Measurements from ENCODE around the gene PSMD9.
"Not testable (repeated sequence)": the region's sequence is repeated elsewhere in the genome, so short reads cannot be mapped to it uniquely, and the experiment has no call there.

The PSMD9 gene, protein sequence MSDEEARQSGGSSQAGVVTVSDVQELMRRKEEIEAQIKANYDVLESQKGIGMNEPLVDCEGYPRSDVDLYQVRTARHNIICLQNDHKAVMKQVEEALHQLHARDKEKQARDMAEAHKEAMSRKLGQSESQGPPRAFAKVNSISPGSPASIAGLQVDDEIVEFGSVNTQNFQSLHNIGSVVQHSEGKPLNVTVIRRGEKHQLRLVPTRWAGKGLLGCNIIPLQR

GRCh38 chr12:121888478-121889273, at the start of gene PSMD9:
TSS of gene PSMD9 (plus strand) at chr12:121888790. CDS start at chr12:121888857, 67 bp downstream.
- DNase-seq: peak; percentile 99

- peak; percentile 100 for DNase-seq
These were observed 49.2 kb upstream of the PSMD9 start for GRCh38 chr12:121839106-121839992.

- DNase-seq: no peak
These were observed 48.4 kb upstream of the PSMD9 start for GRCh38 chr12:121839993-121840761.

DNA sequence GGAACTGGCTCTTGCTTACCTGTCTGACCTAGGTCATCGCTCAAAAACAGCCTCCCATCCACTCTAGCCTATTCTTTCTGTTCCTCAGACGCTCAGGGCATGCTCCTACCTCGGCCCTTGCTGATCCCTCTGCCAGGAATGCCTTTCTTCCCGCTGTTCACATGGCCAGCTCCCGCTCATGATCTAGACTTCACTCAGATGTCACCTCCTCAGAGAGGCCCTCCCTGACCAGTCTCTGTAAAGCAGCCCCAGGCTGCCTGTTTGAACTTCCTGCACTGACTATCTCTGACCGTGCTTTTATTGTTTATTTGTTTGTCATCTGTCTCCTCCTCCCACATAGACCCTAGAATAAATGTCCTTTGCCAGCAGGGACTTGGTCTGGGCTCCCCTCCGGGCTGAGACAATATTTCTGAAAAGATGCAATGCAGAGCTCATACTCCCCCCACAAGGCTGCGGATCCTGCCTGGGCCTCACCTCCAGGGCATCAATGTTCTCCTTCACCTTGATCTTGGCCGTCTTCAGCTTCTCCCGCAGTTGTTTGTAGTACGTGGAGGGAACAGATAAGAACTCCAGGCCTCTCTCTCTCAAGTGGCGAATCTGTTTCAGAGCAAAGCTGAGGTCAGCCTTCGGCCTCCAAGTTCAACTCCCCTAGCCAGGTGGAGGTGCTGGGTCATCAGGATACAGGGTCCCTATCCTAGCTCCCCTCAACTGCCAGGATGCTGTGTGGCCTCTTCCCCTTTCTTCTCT, 45.2 kb upstream of the PSMD9 start:
- DNase-seq: no peak

DNA sequence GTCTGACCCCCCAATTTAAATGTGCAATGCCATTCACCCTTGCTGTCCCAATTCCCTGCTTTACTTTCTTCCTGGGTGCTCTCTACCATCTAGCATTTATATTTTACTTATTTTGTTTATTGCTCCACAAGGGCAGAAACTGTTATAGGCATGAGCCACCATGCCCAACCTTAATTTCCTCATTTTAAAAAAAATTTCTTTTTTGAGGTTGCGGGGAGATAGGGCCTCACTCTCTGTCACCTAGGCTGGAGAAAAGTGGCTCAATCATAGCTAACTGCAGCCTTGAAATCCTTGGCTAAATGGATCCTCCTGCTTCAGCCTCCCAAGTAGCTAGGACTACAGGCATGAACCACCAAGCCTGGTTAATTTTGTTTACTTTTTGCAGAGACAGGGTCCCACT, 42.9 kb upstream of the PSMD9 start:
- no peak for DNase-seq

- no peak for DNase-seq
These were observed 39.4 kb upstream of the PSMD9 start for GRCh38 chr12:121849211-121849610.

- DNase-seq: no peak
These were observed 38.9 kb upstream of the PSMD9 start for GRCh38 chr12:121849665-121850064.

DNA sequence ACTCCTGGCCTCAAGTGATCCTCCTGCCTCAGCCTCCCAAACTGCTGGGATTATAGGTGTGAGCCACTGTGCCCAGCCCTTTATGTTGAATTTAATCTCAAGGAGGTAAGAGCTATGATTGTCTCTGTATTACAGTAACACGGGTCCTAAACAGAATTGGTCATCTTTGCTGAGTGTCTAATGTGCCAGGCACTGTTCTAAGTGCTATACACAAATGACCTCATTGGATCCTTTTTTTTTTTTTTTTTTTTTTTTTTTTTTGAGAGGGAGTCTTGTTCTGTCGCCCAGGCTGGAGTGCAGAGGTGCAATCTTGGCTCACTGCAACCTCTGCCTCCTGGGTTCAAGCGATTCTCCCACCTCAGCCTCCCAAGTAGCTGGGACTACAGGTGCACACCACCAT, 36.2 kb upstream of the PSMD9 start:
- not testable (repeated sequence) for DNase-seq

DNA sequence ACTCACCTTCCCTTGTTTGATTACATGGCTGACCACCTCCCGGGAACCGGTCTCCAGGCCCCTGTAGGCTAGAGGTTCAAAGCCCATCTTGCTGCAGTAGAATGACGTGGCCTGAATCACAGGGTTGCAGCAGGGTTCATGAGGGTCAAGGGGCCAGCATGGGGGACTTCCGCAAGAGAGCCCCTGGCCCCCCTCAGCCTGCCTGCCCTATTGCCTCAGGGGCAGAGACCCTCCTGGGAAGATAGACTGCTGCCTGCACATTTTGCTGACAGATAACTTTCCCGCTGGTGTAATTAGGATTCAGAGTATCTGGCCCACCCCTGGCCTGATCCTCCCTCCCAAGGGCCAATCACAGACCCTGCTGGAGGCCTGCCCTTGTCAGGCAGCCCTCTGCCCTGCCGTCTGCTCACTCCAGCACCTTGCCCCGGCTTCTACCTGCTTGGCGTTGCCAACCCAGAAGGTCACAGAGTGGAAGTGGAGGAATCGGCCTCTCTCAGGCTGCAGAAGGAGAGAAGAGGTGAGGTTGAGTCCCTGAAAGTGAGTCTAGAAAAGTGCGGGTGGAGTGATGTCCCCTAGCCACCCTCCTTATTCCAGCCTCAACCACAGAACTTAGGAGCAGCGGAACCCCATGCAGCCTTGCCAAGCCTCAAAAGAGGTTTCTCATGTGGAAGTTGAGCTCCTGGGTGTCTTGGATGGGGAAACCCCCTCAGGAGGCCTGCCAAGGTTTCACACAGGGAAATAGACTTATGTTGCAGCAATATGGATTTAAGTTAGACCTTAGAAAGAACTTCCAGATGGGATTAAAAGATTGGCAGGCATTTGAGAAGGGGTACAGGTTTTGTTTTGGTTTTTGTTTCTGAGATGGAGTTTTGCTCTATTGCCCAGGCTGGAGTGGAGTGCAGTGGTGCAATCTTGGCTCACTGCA, 31.0 kb upstream of the PSMD9 start:
- no peak for DNase-seq

DNA sequence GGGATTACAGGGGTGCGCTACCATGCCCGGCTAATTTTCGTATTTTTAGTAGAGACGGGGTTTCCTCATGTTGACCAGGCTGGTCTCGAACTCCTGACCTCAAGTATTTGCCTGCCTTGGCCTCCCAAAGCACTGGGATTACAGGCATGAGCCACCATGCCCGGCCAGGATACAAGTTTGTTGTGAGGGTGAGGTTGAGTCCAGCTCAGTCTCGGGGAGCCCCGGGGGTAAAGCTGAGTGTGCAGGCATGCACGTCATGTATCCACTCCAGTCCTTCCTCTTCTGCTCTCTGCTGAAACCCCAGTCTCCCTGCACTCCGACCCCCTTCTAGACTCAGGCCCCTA, 30.3 kb upstream of the PSMD9 start:
- no peak for DNase-seq

DNA sequence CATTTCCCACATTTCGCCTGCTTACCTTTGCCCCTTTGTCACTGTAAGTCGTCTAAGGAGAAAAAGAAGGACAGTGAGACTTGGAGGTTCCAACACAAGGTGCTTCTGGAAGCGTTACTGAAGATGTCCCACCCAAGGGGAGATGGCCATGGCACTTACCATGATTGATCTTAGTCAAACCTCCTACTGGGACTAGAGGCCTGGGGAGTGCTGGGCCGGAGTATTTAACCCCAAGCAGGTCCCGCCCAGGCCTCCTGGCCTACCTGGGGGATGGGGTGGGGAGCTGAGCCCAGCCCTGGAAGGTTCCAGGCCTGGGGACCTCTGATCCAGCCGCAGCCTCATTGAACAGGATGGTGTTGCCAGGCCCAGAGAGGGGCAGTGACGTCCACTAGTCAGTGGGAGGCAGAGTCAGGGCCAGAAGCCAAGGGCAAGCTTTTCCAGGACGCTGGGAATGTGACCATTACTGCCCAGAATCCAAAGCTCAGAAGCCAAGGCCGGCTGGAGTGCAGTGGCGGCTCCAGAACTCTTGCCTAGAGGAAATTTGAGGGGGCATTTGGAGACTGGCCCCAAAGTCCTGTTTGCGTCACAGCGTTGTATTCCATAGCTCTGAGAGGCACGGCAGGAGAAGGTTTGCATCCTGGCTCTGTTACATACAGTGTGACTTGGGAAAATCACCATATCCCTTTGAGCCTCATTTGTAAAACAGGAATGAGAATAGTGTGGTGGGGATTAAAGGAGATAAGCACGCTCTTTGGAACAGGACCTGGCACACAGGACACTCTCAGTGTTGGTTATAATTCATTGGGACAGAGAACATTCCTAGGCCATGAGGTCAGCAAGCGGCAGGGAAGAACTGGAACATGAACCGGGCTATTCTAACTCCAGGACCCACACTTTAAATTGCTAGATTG, 29.7 kb upstream of the PSMD9 start, which contains the start of gene HPD:
TSS of gene HPD (minus strand) at position 198 of the 911 bp plus-strand sequence. CDS start at position 162, 36 bp downstream.
- DNase-seq: no peak

- no peak for DNase-seq
These were observed 28.3 kb upstream of the PSMD9 start for GRCh38 chr12:121860257-121860656.

DNA sequence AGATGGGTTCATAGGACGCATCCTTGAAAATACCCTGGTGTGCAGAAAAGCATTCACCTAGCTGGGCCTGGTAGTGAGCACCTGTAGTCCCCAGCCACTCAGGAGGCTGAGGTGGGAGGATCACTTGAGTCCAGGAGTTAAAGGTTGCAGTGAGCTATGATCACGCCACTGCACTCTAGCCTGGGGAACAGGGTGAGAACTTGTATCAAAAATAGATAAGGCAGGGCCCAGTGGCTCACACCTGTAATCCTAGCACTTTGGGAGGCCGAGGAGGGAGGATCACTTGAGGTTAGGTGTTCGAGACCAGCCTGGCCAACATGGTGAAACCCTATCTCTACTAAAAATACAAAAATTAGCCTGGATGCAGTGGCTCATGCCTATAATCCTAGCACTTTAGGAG, 27.9 kb upstream of the PSMD9 start:
- DNase-seq: not testable (repeated sequence)

GRCh38 chr12:121861636-121862254, 26.8 kb upstream of the PSMD9 start:
- no peak for DNase-seq

- no peak for DNase-seq
These were observed 22.3 kb upstream of the PSMD9 start for GRCh38 chr12:121866331-121866730.

DNA sequence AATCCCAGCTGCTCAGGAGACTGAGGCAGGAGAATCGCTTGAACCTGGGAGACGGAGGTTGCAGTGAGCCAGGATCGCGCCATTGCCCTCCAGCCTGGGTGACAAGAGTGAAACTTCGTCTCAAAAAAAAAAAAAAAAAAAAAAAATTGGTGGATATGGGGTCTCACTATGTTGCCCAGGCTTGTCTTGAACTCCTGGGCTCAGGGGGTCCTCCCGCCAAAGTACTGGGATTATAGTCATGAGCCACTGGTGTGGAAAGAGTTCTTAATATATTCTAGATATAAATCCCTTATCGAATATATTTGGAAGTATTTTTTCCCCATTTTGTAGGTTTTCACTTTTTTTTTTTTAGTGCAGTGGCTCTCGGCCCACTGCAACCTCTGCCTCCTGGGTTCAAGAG, 19.4 kb upstream of the PSMD9 start:
- not testable (repeated sequence) for DNase-seq

DNA sequence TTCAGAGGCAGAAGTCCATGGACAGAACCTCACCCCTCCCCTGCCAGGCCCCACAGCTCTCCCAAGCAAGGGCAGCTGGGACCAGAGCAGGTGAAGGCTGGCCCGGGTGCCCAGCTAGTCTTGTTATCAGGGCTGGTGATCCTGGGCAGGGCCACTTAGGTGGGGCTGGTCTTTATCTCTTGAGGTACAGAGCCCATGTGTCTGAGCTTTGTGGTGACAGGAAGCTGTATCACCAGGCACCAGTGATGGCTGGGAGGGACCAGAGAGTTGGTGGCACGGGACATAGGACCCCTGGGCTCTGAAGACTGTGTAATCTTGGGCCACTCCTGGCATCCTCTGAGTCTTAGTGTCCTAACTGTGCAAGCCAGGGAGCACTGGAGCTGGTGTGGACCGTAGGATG, 17.1 kb upstream of the PSMD9 start:
- no peak for DNase-seq

- no peak for DNase-seq
These were observed 15.9 kb upstream of the PSMD9 start for GRCh38 chr12:121872546-121873215.

DNA sequence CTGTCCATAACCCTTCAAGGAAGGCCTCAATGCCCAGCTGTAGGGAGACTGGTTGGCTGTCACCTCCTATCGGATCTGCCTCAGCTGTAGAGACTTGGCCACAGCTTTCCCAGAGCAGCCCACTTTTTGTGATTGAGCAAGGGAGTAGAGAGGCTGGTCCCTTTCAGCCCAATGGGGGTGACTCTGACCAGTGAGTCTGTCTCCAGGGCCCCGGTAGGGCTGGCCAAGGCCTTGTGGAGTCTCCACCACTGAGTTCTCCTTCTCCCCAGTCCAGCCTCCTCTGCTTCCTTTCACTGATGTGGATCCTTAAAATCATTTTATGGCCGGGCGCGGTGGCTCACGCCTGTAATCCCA, 15.4 kb upstream of the PSMD9 start:
- DNase-seq: no peak
